Embryonic facial prominence (tissue), 1 donor: Measurements from ENCODE around the gene MTX1.

Source experiments
- DNase-seq: peaks from one replicate; pipeline ENCODE4 v3.0.0-alpha.2; 2016; ENCODE audit errors: extremely low spot score

Gene MTX1

DNA sequence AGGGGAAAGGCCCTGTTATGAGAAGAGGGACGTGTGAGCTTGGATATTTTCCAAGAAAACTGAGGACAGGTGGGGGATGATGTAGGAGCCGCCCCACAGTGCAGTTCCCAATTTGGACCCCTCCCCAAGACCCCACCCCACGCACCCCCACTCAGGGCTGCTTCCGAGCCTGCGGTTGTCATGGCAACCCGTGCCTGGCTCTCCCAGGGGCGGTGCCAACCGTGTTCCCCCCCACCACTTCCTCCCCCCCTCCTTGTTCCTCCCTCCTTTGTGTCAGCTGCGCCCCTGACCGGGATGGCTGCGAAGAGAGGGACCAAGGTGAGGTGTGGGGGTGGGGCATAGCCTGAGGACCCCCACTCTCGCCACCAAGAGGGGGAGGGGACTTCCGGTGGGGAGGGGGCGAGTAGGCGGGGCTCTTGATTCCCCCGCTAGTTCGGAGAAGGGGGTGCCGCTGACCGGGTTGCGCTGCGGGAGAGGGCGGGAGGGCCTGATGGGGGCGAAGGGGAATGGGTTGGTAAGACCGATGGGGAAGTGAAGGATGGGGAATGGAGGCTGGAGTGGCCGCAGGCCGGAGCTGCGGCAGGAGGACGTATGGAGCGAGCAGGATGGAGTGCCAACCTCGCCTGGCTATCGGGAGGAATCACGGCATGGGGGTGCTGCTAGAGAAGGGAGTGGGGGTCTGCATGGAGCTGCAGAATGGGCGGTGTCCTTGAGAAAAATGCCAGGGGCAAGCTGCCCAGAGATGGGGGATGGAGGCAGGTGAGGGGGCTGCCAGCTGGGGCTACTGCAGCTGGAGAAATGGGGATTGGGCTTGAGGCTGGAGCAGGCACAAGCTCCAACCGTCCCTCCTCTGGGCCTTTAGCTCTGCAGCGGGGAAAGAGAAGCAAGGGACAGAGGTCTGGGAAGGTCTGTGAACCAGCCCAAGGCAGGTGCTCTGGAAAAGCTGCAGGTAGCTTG is 33.9 kb upstream of the MTX1 start:
- no peak for DNase-seq

DNA sequence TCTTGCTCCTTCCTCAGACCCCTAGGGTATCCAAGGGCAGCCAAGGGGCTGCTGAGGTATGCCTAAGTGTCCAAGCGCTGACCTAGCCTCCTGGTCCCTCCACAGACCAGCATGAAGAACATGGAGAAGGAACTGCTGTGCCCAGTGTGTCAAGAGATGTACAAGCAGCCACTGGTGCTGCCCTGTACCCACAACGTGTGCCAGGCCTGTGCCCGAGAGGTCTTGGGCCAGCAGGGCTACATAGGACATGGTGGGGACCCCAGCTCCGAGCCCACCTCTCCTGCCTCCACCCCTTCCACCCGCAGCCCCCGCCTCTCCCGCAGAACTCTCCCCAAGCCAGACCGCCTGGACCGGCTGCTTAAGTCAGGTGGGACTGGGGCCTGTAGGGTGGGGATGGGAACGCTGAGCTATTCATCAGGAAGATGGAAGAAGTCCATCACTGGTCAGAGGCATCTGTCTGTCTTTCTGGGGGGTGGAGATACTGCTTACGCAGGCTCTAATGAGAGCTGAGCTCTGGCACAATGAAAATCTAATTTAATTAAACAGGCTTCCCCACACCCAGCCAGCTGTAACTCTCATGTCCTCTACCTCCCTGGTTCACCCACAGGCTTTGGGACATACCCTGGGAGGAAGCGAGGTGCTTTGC is 33.1 kb upstream of the MTX1 start:
- no peak for DNase-seq

DNA sequence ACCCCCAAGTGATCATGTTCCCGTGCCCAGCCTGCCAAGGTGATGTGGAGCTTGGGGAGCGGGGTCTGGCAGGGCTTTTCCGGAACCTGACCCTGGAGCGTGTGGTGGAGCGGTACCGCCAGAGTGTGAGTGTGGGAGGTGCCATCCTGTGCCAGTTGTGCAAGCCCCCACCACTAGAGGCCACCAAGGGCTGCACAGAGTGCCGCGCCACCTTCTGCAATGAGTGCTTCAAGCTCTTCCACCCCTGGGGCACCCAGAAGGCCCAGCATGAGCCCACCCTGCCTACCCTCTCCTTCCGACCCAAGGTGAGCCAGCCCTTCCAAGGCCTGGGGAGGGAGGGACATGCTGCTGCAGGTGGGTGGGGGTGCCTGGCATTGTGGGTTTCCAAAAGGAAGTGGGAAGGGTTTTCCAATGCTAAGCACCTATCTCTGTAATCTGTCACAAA is 32.5 kb upstream of the MTX1 start:
- DNase-seq = no peak

DNA sequence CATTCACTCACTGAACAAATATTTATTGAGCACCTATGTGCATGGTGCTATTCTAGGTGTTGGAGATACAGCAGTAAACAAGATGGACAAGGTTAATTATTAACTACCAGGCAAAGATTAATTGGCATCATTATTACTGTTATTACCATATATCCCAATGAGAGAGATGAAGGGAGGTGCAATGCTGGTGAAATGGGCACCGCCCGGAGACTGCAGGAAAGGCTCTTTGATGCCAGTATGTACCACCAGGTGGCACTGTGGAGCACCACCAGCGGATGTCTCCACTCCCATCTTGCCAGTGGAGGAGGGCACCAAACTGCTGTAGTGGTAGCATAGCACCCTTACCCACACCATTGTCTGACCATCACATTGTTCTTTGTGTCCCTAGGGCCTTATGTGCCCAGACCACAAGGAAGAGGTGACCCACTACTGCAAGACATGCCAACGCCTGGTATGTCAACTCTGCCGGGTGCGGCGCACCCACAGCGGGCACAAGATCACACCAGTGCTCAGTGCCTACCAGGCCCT is 31.9 kb upstream of the MTX1 start:
- DNase-seq = no peak

DNA sequence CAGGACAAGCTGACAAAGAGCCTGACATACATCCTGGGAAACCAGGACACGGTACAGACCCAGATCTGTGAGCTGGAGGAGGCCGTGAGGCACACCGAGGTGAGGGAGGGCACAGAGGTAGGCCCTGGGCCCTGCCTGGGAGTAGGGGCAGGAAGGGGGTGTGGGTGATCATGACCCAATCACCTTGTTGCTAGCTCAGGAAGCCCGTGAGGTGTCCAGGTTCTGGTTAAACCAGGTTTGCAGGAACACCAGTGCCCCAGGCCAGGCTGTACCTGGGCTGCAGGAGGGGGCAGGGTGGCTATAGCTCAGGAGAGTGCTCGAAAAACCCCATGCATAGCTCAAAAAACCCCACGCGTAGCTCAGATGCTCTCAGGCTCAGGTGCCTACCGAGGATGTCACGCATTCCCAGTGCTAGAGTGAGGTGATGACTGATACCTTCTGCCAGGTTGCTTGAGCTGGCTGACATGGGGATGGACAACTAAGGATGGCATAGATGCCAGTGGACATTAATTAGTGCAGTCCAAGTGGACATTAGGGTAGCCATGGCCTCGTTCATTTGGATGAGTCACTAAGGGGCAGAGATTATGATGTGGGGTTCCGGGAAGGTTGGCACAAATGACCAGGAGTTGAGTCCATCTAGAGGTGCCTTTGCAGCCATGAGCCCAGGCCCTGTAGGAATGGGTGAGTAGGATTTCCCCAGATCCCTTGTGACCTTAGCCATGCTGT is 31.1 kb upstream of the MTX1 start:
- DNase-seq = no peak

GRCh38 chr1:155177918-155178281 is 30.6 kb upstream of the MTX1 start:
- DNase-seq = no peak

- DNase-seq = no peak
These were observed 29.9 kb upstream of the MTX1 start for GRCh38 chr1:155178441-155179111.

- no peak for DNase-seq
These were observed 29.1 kb upstream of the MTX1 start for GRCh38 chr1:155179112-155180031.

DNA sequence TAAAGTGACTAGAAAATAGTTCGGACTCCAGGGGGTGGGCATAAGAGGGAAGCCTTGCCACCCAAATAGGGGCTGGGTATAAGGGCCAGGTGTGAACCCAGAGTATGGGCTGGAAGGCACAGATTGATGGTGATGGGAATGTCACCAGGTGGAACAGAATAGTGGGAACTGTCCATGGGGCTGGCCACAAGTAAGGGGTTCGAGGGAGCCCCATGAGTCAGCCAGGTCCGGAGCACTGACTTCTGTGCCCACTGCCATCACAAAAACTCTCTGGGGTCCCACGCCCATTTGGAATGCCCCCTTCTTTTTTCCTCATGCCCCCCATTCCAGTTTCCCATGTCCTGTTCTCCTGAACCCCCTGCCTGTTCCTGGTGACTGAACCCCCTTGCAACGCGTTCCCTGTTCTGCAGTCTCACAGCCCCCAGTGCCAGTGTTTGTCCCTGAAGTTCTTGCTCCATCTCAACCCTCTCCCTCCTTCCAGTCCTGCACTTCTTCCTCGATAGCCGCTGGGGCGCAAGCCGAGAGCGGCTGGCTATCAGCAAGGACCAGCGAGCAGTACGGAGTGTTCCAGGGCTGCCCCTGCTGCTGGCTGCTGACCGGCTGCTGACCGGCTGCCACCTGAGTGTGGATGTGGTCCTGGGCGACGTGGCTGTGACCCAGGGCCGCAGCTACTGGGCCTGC is 27.0 kb upstream of the MTX1 start:
- DNase-seq = no peak

DNA sequence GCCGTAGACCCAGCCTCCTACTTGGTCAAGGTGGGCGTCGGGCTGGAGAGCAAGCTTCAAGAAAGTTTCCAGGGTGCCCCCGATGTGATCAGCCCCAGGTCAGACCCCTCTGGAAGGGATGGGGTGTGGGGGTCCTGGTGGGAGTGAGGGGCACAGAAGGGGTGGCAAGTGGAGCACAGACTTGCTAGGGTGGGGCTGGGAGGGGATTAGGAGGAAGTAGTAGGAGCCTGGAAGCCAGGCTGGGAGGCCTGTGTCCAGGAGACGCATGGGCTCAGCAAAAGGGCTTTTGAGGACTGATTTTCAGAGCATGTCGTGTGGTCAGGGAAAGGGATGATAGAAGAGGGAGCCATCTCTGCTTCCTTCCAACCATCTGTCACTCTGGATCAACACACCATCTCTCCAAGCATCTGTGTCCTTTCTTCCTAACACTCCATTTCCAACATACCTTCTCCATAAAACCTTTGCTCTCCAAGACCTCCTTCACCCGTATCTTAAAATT is 26.4 kb upstream of the MTX1 start:
- no peak for DNase-seq

DNA sequence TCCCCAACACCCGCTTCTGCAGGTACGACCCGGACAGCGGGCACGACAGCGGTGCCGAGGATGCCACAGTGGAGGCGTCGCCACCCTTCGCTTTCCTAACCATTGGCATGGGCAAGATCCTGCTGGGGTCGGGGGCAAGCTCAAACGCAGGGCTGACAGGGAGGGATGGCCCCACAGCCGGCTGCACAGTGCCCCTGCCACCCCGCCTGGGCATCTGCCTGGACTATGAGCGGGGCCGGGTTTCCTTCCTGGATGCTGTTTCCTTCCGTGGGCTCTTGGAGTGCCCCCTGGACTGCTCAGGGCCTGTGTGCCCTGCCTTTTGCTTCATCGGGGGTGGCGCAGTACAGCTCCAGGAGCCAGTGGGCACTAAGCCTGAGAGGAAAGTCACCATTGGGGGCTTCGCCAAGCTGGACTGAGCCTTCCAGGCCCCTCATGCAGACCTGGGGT is 24.7 kb upstream of the MTX1 start:
- no peak for DNase-seq

DNA sequence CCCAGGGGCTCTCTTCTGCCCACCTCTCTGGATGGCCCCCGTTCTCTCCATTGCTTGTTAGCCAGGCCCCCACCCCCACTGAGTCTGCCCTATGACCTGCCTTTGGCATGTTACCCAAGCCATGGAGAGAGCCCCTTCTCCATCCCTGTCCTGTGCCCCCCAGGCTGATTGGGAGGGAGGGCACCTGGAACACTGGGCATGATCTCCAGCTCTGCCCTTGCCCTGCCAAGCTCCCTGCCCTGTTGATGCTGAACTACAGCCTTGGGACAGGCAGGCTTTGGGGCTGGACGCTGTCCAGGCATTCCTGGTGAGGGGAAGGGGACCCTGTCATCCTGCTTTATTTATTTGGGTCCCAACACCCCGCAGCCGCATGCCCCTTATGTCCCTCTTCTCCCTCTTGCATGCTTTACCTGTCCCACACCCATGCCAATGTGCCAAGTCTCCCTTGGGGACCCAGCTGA is 24.1 kb upstream of the MTX1 start:
- DNase-seq = no peak

DNA sequence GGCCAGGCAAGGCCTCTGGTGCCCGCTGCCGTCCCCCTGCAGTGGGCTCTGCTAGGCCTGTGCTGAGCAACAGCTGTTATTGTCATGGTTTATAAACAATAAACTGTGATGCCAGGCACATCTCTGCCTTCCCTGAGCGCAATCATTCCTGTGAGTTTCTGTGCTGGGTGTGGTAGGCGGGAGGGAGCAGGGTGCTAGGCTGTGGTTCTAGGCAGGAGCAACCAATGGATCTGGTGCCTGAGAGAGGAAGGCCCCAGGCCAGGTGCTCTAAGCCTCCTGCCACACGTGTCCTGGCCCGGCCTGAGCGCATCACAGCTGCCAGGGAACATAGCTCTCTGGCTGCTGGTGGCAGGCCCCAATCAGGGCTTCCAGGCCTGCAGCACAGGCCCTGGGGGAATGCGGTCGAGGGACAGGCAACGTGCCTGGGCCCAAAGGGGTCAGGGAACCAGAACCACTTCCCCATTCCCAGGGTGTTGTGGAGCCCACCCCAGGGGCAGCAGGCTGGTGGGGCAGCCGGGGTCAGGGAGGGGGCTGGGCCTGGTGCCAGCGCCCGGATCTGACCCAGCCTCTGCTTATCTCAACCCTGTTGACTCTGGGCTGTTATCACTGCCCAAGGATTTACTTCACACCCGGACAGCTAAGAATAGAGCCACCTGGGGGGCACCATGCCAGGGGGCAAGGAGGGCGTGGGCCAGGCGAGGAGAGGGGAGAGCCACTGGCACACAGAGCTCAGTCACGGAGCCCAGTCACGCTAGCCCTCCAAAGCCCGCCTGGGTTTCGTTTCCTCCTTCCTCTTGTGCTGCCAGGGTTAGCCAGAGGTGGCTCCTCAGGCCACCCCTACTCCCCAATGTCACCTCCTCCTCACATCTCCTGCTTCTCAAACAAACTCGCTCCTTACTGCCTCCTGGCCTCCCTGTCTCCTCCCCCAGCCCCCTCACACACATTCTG is 23.4 kb upstream of the MTX1 start:
- DNase-seq = no peak

- no peak for DNase-seq
These were observed 22.8 kb upstream of the MTX1 start for GRCh38 chr1:155185783-155186066.

DNA sequence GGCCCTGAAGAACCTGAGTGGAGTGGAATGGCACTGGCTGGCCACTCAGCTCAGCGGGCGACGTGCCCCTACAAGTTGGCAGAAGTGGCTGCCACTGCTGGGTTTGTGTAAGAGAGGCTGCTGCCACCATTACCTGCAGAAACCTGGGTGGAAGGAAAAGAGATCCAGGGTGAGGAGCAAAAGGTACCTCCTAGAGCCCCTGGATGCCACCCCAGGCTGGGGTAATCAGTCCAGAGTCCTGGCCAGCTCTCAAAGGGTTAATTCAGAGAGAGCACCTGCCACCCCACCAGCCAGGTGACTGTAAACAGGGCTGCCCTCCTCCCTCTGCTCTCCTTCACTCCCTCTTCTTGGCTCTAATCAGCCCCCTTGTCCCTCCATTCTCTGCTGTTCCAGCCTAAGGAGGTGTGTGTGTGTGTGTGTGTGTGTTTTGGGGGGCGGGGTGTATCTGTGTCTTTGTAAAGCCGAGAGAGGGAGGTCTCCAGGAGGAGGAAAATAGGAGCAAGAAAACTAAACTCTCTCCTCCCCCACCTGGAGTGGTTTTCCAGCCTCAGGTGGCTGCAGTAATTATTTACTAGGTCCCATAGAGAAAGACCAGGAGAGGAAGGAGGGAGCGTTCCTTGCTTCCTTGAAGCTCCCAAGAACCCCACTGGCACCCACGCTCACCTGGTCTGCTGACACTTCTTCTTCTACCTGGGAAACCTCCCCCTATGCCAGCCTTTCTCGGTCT is 22.3 kb upstream of the MTX1 start:
- DNase-seq = no peak

- DNase-seq = no peak
These were observed 21.6 kb upstream of the MTX1 start for GRCh38 chr1:155186794-155187455.

DNA sequence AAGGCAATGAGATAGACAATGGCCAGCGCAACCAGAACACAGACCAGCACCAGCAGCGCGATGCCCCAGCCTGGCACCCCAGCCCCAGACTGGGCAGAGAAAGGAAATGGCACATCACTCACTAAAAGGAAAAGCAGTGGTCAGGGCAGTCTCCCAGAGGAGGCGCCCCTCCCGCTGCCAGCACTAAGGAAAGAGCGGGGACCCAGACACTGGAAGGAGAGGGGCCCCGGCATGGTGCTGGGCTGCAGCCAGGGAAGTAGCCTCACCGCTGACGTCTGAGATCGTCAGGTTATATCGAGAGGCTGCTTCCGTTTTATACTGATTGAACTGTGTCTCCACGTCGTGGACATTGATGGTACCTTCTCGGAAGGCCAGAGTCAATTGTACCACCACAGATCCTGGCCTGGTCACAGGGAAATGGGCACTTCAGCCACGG is 21.0 kb upstream of the MTX1 start:
- no peak for DNase-seq
